ENCODE results near the gene UGT1A1. TPM values are rescaled to one million over a fixed set of nuclear protein-coding genes. Genes with fewer than 3 reads are reported as not detected.

UGT1A1 gene
- total and polyA plus RNA-seq, 2 experiments from 2014 or later, result not detected

- in situ Hi-C loops (cut with MboI), result no loop called here
Observed at GRCh38 chr2:233816771-233817170, 56.7 kb downstream of the UGT1A1 start.

DNA sequence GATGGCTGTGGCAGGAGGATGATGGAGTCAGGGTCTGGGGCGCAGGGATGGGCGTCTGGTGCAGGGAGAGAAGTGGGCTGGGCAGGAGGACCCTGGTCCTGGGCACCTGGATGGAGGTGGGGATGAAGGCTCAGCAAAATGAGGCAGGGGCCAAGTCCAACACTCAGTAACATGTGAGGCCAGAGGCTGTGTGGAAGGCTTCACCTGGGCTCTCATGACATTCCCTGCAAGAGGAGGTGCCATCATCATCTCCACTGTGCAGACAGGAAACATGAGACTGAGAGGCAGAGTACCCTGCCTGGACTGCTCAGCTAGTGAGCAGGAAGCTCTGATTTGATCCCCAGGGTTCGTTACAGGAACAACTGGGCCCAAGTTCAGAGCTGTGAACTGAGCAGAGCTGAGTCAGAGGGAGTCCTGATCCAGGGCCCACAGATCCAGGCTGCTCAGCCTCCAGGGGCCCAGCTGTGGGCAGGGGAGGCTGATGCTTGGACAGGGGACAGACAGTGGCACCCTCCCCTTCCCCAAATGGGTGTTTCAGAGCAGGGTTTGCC lies 57.4 kb downstream of the UGT1A1 start:
- DNase-seq, result peak; percentile 35
- no peak for TF ChIP-seq EZH2 (IDR thresholded peaks at IDR 0.05; ENCODE audit: insufficient read depth, poor library complexity, severe bottlenecking)
- in situ Hi-C loops (cut with MboI), result no loop called here

More at GRCh38 chr2:233816771-233817170, 56.7 kb downstream of the UGT1A1 start:
- Histone ChIP-seq H3K36me3 (ENCODE audit: low read depth) (no peaks in the 10 kb centered on the region), H3K4me3 (no peak overlapping the region), H3K27ac (no peak overlapping the region), H4K20me1 (ENCODE audit: insufficient read depth) (no peaks in the 10 kb centered on the region), H3K9me2 (ENCODE audit: insufficient read depth) (no peaks in the 10 kb centered on the region), H3K79me2 (ENCODE audit: insufficient read depth) (no peaks in the 10 kb centered on the region), H2AFZ (no peak overlapping the region), H3K9ac (no peak overlapping the region), H3K27me3 (replicated peaks; ENCODE audit: insufficient read depth) (peaks cover 12% of the 10 kb centered on the region), H3K4me2 (ENCODE audit: unreplicated experiment) (no peak overlapping the region), H3K9me3 (ENCODE audit: low read depth) (no peaks in the 10 kb centered on the region), H3F3A (ENCODE audit: insufficient read depth) (no peaks in the 10 kb centered on the region), H3K4me1 (ENCODE audit: insufficient read depth) (peaks cover 3% of the 10 kb centered on the region; the same call in 1 of the 2 replicates)
- DNase-seq, result no peak
- WGBS, 2 experiments (ENCODE audit: low coverage in 1 of 2, low lambda C conversion rate in 2 of 2, missing lambda C conversion rate in 2 of 2), result 65 to 68% methylated on average over 4 of the region's 4 CpGs
- no peak for TF ChIP-seq EZH2 (IDR thresholded peaks at IDR 0.05; ENCODE audit: insufficient read depth, poor library complexity, severe bottlenecking)
- no peak for TF ChIP-seq EZH2phosphoT487 (IDR thresholded peaks at IDR 0.05; ENCODE audit: insufficient read depth, low read depth)

DNA sequence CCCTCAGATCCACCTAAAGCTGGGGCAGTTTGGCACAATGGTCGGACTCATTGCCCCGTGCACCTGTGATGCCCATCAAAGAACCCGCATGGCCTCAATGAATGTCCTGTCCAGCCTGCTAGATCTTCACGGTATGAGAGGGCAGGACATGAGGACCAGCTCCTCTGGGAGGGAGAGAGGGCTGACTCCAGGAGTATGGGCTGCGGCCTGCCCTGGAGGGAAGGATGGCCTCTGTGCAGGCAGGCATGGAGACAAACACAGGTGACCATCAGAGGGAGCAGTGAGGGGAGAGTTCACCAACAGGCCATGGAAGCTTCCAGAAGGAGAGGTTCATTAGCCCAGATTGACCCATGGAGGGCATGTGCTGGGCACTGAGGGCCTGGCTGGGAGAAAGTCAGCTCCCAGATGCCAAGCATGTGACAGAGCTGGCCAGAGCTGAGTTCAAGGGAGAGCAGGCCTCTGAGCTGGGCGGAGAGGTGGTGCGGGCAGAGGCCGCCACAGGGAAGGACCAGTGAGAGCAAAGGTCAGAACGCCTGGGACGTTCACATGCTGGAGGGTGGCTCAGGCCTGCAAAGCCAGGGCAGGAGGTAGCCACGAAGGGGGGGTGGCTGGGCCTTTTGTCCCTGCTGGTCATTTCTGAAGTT lies 58.0 kb downstream of the UGT1A1 start:
- in situ Hi-C loops (cut with MboI), result no loop called here
- DNase-seq, result no peak

More for the DNA sequence above, 57.4 kb downstream of the UGT1A1 start:
- Histone ChIP-seq H4K20me1 (ENCODE audit: insufficient read depth) (no peaks in the 10 kb centered on the region), H3K36me3 (ENCODE audit: low read depth) (no peaks in the 10 kb centered on the region), H3K27me3 (replicated peaks; ENCODE audit: insufficient read depth) (peaks cover 12% of the 10 kb centered on the region), H3K4me3 (no peak overlapping the region), H3K4me2 (ENCODE audit: unreplicated experiment) (no peak overlapping the region), H3K9ac (no peak overlapping the region), H3F3A (ENCODE audit: insufficient read depth) (no peaks in the 10 kb centered on the region), H2AFZ (no peak overlapping the region), H3K9me2 (ENCODE audit: insufficient read depth) (no peaks in the 10 kb centered on the region), H3K79me2 (ENCODE audit: insufficient read depth) (no peaks in the 10 kb centered on the region), H3K27ac (no peak overlapping the region), H3K4me1 (ENCODE audit: insufficient read depth) (peaks cover 3% of the 10 kb centered on the region; the same call in 1 of the 2 replicates), H3K9me3 (ENCODE audit: low read depth) (no peaks in the 10 kb centered on the region)
- WGBS, 2 experiments (ENCODE audit: low coverage in 1 of 2, low lambda C conversion rate in 2 of 2, missing lambda C conversion rate in 2 of 2), result 45% methylated on average over 3 of the region's 3 CpGs

GRCh38 chr2:233818639-233819621 lies 58.9 kb downstream of the UGT1A1 start:
- Histone ChIP-seq H2AFZ (no peak overlapping the region), H3K9me2 (ENCODE audit: insufficient read depth) (no peaks in the 10 kb centered on the region), H3K27me3 (replicated peaks; ENCODE audit: insufficient read depth) (peaks cover 12% of the 10 kb centered on the region), H3K4me1 (ENCODE audit: insufficient read depth) (peaks cover 3% of the 10 kb centered on the region; the same call in 1 of the 2 replicates), H3K79me2 (ENCODE audit: insufficient read depth) (no peaks in the 10 kb centered on the region), H3K27ac (no peak overlapping the region), H3K36me3 (ENCODE audit: low read depth) (no peaks in the 10 kb centered on the region), H4K20me1 (ENCODE audit: insufficient read depth) (no peaks in the 10 kb centered on the region), H3F3A (ENCODE audit: insufficient read depth) (no peaks in the 10 kb centered on the region), H3K4me3 (no peak overlapping the region), H3K9me3 (ENCODE audit: low read depth) (no peaks in the 10 kb centered on the region), H3K9ac (no peak overlapping the region), H3K4me2 (ENCODE audit: unreplicated experiment) (no peak overlapping the region)
- DNase-seq, result no peak
- no peak for TF ChIP-seq EZH2 (IDR thresholded peaks at IDR 0.05; ENCODE audit: insufficient read depth, poor library complexity, severe bottlenecking)
- TF ChIP-seq EZH2phosphoT487 (IDR thresholded peaks at IDR 0.05; ENCODE audit: insufficient read depth, low read depth), result no peak
- in situ Hi-C loops (cut with MboI), result no loop called here
- 42 to 49% methylated on average over 14 to 17 of the region's 17 CpGs for WGBS, 2 experiments (ENCODE audit: low coverage in 1 of 2, low lambda C conversion rate in 2 of 2, missing lambda C conversion rate in 2 of 2)

More for the DNA sequence above, 58.0 kb downstream of the UGT1A1 start:
- Histone ChIP-seq H3K27ac (no peak overlapping the region), H3K9me2 (ENCODE audit: insufficient read depth) (no peaks in the 10 kb centered on the region), H3K27me3 (replicated peaks; ENCODE audit: insufficient read depth) (peaks cover 12% of the 10 kb centered on the region), H3K9ac (no peak overlapping the region), H4K20me1 (ENCODE audit: insufficient read depth) (no peaks in the 10 kb centered on the region), H3K4me1 (ENCODE audit: insufficient read depth) (peaks cover 3% of the 10 kb centered on the region; the same call in 1 of the 2 replicates), H3F3A (ENCODE audit: insufficient read depth) (no peaks in the 10 kb centered on the region), H3K4me2 (ENCODE audit: unreplicated experiment) (no peak overlapping the region), H3K9me3 (ENCODE audit: low read depth) (no peaks in the 10 kb centered on the region), H2AFZ (no peak overlapping the region), H3K79me2 (ENCODE audit: insufficient read depth) (no peaks in the 10 kb centered on the region), H3K36me3 (ENCODE audit: low read depth) (no peaks in the 10 kb centered on the region), H3K4me3 (no peak overlapping the region)
- TF ChIP-seq EZH2 (IDR thresholded peaks at IDR 0.05; ENCODE audit: insufficient read depth, poor library complexity, severe bottlenecking) (no peak), EZH2phosphoT487 (IDR thresholded peaks at IDR 0.05; ENCODE audit: insufficient read depth, low read depth) (no peak)
- WGBS, 2 experiments (ENCODE audit: low coverage in 1 of 2, low lambda C conversion rate in 2 of 2, missing lambda C conversion rate in 2 of 2), result 65 to 76% methylated on average over 10 to 11 of the region's 11 CpGs

Data from GM23248 (cell line).